ENCODE results near the gene CLEC20A.

CLEC20A gene

DNA sequence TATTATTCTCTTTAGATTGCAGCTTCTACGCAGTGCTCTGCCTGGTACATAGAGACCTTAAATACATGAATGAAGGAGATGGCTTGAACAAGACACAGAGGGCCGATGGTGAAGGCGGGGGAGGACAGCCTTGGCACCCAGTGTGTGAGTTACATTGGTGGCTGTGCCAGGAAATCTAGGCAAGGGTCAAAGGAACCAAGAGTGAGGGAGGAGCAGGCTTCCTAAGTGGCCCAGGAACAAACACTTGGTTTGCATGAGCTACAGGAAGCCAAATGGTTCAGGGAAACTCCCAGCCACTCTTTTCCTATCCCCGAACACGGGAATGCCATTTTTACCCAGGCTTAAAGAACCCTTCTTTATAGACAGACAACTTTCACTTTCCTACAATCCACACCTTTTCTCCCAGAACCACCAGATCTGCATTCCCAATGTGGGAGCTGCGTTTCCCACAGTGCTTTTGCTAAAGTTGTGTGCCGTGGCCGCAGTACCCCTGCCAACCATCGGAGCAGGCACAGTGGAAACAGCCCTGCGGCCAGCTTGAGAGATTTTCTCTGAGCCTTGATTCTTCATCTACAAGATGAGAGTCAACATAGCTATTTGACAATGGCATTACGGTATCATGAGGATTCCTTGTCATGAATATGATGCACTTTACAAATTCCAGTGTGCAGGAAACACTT, 3.5 kb upstream of the CLEC20A start:
- peak; percentile 43 for DNase-seq (ENCODE audit: low spot score)

- no peak for DNase-seq (ENCODE audit: low spot score)
Observed at GRCh38 chr1:178498896-178499675, 2.3 kb upstream of the CLEC20A start.

- no peak for DNase-seq (ENCODE audit: low spot score)
Observed at GRCh38 chr1:178497903-178498478, 1.2 kb upstream of the CLEC20A start.

DNA sequence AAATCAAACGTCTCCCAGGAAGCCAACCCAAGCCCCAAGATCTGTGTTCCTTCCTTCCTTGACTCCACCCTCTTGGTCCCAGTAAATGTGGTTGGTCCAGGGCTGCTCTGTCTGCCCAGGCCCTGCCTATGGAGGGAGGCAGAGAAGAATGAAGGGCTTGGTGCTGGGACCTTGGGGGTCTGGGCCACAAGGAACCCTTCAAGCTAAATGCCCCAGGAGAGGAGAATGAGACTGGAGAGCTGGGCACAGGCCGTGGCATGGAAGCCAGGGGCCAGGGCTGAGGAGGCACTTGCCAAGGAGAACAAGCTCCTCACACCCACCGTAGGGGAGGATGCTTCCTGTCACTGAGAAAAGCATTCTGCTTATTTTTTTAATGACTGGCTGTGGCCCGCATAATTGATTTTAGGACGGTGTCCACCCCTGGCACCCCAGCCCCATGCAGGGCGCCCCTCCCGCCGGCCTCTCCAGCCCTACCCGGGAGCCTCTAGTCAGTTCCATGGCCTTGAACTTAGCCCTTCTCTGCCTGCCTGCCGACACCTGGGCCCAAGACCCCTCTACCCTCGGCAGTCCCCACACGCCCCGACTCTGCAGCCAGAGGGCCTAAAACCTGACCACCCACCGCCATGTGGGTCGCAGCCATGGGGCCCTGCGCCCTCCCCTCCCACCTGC, 889 bp downstream of the CLEC20A start:
- DNase-seq (ENCODE audit: low spot score) = no peak

GRCh38 chr1:178495158-178495557, 1.6 kb downstream of the CLEC20A start:
- DNase-seq (ENCODE audit: low spot score) = no peak

DNA sequence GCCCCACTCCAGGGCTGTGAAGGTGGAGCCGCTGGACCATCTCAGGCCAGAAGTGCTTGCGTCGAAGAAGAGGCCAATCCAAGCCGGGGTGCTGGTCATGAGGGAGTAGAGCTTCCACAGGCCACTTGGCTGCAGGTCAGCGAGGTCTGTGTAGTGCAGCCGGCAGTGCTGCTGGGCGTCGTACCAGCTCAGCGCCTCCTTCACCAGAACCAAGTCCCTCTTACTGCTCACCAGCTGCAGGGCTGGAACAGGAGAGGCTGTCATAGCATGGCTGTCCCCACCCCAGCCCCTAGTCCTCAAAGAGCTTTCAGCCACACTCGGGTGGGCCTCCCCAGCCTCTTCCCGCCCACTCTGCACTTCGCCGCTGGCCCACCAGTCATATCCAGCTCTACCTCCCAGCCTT, 2.2 kb downstream of the CLEC20A start:
- no peak for DNase-seq (ENCODE audit: low spot score)

DNA sequence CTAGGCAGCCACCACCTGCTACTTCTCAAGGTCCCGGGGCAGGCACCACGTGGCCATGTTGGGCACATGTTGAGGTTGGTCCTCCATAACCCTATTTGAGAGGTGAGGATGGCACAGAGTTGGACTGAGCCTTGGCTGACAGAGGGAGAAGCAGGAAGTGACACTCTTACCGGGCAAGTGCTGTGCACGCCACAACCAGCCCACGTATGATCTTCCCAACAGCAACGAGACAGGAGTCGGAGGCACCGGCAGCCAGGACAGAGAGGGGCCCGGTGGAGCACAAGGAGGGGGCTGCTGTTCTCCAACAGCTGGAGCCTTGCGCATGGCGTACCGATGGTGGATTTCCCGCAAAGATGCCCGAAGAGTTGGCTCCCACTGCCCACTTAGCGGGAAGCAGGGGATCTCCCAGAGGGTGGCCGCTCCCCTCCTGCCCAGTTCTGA, 3.4 kb downstream of the CLEC20A start:
- DNase-seq (ENCODE audit: low spot score) = no peak

DNA sequence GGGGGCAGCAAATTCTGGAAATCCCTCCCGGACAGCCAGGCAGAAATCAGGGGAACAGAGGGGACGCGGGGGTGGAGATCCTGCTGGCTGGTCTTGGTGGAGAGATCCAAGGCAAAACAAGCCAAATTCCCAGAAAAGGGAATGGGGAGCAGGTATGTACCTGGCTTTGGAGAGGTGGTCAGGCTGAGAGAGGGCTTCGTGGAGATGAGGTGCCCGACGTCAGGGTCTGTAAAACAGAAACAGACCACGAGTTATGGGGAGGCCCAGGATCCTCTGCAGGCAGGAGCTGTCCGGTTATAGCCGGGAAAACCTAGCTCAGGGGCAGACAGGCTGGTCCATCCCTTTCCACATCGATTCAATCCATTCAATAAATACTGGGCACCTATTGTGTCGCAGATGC, 4.4 kb downstream of the CLEC20A start:
- no peak for DNase-seq (ENCODE audit: low spot score)

GRCh38 chr1:178491721-178492120, 5.0 kb downstream of the CLEC20A start:
- no peak for DNase-seq (ENCODE audit: low spot score)

DNA sequence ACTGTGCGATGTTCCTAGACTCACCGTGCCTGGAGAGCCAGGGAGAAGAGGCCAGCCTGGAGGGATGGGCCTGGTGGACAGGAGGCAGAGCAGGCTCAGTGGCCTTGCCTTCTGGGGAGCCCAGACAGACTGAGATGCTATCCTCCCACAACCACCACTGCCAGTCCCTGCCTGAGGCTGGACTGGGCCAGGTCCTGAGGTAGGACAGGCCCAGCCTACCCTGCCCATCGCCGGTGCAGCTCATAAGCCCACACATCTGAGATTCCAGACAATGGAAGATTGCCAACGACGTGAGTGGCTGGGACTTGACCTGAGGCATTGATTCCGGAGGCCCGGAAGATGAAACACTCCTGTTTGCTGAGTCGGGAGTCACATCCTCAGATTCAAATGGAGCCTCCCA, 5.8 kb downstream of the CLEC20A start:
- DNase-seq (ENCODE audit: low spot score) = no peak

DNA sequence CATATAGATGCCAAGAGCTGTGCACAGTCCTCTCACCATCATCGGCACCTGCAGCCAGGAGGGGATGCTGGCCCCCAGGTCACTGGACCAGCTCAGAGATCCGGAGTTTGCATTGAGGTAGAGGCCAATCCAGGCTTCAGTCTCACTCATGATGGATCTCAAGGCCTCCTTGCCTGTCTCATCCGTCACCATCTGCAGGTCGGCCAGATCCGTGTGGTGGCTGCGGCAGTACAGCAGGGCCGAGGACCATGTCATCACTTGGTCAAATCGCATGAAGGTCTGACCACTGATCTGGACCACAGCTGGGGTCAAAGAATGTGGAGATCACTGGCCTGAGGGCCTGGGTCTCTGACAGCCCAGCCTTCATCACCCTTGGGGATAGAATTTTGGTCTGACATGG, 6.6 kb downstream of the CLEC20A start:
- no peak for DNase-seq (ENCODE audit: low spot score)

DNA sequence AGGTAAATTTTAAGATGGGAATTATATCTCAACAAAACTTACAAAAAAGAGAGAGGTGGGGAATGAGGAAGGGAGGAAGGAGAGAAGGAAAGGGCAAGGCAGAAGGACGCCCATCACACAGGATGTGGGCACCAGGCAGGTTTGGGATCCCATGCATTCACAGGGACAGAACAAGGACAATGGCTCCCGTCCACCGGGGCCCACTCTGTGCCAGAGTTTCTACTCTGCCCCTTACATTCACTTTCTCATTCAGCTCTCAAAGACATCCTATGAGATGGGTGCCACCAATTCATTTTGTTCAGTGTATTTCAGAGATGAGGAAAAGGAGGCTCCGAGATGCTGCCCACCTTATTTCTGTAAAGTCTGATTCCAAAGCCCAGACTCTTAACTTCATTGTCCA, 7.4 kb downstream of the CLEC20A start:
- no peak for DNase-seq (ENCODE audit: low spot score)

- DNase-seq (ENCODE audit: low spot score) = no peak
Observed at GRCh38 chr1:178488393-178488792, 8.4 kb downstream of the CLEC20A start.

- DNase-seq (ENCODE audit: low spot score) = no peak
Observed at GRCh38 chr1:178487070-178487615, 9.6 kb downstream of the CLEC20A start.

DNA sequence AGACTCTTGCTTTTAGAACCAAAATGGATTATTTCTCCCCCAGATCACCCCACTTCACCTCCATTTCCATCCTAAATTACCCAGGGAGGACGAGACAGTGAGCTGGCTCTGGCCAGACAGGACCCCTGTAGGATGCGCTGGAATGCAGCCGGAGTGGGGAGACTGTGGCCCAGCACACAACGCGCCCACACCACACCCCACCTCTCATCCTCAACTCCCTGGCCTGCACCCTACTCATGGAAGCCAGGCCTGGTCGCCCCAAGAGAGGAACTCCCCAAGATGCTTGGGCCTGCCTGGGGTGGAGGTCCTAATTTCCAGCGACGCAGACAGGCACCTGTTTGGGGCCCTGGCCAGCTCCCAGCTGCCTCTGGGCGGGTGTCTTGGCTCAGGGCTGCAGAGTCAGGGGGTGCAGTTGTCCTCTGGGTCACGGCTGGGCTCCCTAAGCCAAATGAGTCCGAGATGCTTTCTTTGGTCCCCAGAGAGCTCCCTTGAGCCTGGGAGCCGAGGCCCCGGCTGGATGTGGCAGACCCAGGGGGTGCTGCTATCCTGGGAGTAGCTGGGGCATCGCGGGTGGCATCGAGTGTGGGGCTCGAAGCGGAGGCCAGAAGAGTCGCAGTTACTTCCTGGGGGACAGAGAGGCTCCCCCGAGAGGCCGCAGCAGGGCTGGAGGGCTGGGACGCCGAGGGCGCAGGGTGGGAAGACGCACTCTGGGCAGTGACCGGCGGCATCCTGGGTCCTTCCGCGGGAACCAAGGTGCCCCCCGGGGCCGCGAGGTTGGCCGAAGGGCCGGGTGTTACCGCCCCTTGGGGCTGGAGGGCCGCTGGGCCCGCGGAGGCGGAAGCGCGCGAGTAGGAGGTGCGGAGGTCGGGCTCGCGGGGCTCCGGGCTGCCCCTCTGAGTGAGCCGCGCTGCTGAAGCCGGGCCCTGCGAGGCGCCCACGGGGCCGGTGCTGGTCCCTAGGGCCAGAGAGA, 10.4 kb downstream of the CLEC20A start:
- no peak for DNase-seq (ENCODE audit: low spot score)

GRCh38 chr1:178485541-178485981, 11.2 kb downstream of the CLEC20A start:
- DNase-seq (ENCODE audit: low spot score) = no peak

- no peak for DNase-seq (ENCODE audit: low spot score)
Observed at GRCh38 chr1:178484698-178485225, 12.0 kb downstream of the CLEC20A start.

- no peak for DNase-seq (ENCODE audit: low spot score)
Observed at GRCh38 chr1:178483251-178483957, 13.4 kb downstream of the CLEC20A start.

GRCh38 chr1:178477841-178478240, 18.9 kb downstream of the CLEC20A start:
- DNase-seq (ENCODE audit: low spot score) = no peak

- no peak for DNase-seq (ENCODE audit: low spot score)
Observed at GRCh38 chr1:178477373-178477772, 19.4 kb downstream of the CLEC20A start.
